Measurements from ENCODE around the gene NEGR1.
A peak's percentile ranks its signal among the peaks of the same experiment; 100 is the strongest.

NEGR1 gene

DNA sequence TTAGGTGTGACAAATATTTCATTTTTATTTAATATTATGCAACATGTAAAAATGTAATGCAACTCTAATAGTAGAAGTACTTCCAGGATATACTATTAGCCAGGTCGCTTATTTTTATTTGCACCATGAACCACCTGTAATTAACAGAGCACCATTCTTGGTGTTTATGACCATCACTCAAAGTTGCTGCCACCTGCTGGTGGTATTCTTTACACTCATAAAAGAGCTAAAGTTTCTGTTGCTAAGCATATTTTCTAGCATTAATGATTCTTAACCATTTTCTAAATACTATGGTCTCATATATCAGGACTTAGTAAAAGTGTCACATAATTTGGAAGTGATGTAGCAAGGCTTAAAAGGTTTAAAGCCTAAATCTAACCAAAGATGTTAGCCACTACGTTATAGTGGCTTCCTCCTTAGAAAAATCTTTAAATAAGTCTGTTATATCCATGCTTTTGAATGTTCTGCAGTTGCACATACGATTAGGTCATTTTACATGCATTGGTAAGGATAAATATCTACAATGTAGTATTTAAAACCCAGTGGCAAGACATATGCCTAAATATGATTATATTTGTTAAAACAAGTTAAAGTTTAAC lies 244.5 kb downstream of the NEGR1 start:
- peak in 13 of 51 donors; percentile 0 to 24 (median 4) for DNase-seq

DNA sequence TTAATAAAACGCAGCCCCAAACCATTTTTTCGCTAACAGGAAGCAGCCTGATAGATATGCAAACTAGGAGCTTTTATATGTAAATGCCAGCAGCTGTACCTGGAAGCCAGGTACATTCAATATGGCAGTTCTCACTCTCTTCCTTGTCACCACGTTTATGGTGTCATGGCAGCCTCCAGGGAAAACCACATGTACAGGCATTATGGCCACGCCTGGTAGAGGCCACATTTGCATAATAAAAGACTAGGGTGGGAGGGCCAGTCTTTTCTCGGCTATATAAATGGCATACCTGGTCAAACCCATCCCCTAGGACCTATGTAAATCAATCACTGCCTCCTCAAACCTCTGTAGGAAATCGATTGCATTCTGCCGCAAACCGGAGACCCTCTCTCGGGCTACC lies 247.5 kb downstream of the NEGR1 start:
- DNase-seq = no peak

DNA sequence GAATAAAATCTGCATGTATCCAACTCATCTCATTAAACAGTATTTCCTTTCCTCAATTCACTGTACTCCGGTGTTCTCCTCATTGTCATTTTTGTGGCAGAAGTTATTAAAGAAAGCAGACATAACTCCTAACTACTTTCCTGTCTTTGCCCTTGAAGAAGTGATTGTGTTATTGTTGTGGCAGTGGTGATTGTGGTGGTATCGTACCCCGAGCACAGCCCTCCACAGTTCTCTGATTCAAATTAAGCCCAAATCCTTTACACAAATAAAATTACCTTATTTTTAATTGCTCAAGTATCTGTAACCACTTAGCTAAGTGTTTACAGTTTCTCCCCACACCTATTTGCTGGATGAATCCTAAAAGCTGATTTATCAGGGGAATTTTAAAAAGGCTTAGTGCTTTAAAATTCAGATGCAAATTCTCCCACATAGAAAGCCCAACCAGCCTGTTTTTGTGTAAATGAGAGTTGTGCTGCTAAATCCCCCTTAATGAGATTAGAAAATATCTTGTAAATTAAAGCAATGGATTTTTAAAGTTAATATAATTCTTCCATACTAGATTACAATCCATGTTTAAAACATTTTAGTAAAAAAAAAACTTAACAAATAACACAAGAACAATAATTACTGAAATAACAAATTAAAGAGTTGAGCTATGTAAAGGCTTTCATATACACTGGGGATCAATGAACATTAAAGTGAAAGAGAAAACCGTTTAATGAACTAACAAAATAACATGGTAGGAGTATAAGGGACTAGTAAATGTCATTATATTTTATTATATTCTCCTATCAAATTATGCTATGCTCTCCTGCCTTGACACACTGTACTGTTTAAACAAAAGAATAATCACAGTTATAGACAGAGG lies 259.0 kb downstream of the NEGR1 start:
- no peak for DNase-seq

DNA sequence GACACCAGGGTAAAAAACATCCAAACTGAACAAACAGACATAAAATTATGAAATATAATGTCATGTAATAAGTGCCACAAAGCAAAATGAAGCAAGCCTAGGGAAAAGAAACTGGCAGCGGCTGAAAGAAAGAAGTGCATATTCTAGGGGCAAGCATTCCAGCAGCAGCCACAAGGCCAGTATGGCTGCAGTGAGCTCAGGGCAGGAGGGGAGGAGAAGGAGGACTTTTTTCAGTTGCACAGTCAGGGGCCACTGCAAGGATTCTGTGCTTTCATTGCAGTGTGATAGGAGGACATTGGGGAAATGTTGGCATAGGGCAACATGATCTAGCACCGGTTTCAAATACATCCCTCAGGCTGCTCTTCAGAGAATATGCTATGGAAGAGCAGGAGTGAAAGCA lies 263.8 kb downstream of the NEGR1 start:
- DNase-seq = no peak

DNA sequence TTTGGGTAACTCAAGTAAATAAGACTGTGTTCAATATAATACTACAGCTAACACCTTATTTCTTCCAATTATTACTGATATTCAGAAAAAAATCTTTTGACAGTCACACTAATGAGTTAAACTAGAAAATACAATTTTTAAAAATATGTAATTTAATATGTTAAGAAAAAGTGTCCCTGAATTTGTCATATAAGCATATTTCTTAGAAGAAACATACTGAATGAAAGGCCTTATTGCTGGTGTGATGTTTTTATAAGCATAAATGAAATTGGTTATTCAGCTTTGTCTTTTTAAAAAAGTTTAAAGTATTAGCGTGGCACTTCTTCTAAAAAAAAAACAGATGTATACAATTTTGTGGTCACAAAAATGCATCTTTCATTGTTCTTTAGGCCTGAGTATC lies 267.3 kb downstream of the NEGR1 start:
- no peak for DNase-seq

DNA sequence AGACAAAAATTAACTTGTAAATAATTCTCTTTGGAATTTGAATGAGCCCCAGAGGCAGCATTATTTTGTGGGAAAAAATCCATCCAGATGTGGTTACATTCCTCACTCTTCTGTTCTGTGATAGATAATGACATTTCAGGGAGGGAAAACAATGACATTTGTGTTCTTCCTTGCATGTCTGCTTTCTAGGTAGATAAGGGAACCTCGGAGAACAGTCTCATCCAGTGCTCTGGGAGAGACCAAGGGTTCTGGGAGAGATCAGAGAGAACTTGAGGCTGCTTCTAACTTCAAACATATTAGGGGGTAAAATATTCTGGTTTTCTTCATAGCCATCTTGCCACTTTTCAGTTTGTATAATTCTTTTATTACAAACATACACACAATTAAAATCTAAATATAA lies 269.2 kb downstream of the NEGR1 start:
- DNase-seq = no peak

DNA sequence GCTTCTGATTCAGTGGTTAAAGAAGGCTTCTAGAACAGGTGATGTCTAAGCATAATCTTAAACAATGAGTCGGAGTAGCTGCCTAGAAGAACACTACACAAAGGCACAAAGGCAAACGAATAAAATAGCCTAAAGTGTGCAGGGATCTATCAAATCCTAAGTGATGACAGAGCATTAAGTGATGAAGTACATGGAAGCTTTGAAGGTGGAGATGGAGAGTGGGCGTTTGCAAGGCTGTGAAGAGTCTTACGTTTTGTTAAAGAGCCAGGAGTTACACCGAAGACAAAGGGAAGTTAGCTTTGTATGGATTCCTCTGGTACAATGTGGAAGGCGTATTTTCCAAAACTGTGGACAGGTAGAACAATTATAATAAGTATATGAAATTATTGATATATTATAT lies 270.6 kb downstream of the NEGR1 start:
- peak in 1 of 51 donors; percentile 24 for DNase-seq

DNA sequence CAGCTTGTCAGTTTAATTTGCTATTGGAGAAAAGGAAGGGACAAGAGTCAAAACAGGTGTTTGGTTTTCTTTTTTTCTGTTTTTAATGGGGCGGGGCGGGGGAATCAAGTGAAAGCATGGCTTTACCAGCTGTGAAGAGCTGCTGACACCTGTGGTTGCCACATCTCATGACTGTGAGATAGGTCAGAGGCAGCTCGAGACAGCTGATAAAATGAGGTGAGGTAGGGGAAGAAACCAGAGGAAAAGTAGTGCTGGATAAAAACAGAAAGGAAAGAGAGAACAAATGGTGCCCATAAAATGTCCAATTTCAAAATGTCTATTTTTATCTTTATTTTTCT lies 272.3 kb downstream of the NEGR1 start:
- DNase-seq = no peak

DNA sequence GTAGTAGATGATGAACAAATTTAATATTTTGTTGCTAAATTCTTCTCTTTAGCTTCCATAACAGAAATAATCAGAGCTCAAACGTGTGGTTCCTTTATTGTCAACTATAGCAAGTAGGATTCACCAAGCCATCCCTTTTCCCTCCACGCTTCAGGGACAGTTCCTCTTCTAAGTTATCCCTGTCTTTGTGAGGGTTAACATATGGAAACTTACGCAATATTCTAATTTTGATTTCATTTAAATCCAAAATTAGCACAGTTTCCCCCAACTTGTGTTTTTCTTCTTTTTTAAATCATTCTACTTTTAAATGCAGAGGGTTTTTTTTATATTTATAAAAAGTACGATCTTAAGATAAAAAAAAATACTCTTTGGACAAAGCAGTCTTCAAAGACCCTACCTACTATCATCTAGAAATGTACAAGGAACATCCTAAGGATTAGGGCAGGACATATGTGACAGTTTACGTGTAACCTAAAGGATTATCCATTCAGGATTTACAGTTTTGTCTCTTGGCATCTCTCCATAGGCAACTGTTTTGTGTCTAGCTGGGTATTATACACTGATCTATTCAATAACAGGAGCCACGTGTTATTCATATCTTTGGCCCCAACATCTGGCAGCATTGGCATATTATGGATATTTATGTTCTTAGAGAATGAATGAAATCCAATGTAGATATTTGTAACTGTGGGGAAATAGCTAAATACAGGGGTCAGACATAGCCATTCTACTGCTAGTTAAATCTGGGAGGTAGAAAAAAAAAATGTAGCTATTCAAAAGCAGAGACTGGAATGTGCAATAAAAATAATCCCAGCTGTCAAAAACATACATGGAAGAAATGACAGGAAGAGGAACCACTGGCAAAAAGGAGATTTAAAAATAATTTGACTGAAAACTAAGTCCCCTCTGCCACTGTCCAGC lies 272.9 kb downstream of the NEGR1 start:
- DNase-seq = no peak

DNA sequence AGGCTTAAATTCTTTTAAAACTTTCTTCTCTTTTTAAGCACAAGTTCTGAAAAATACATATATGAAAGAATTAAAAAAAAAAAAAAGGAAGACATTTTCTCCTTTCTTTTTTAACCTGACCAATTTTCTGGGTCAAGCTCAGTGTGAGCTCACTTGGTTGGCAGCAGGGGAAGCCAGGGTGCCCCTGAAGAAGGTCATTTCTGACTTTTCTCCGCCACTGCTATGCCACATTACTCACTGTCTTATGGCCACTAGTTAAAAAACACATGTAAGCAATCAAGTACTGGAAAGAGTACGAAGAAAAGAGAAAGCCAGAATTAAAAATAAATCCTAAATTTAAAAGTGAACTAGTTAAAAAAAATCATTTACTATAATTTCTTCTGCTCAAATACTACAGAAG lies 275.0 kb downstream of the NEGR1 start:
- no peak for DNase-seq

DNA sequence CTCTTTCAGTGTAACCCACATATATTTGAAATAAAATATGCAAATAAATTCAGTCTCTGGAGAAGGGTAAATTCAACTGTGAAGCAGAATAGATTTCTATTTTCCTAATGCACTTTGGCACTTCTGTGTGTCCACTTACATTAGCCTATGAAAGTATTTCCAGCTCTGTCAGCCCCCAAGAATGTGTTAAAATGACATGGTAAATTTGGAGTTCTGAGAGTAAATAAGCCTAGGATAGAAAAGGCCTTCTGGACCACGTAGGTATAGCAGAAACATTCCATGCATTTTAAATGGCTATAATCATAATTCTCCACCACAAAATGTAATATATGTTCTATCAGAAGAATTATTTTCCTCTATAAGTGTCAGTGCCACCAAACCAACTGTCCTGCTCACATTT lies 276.2 kb downstream of the NEGR1 start:
- no peak for DNase-seq

DNA sequence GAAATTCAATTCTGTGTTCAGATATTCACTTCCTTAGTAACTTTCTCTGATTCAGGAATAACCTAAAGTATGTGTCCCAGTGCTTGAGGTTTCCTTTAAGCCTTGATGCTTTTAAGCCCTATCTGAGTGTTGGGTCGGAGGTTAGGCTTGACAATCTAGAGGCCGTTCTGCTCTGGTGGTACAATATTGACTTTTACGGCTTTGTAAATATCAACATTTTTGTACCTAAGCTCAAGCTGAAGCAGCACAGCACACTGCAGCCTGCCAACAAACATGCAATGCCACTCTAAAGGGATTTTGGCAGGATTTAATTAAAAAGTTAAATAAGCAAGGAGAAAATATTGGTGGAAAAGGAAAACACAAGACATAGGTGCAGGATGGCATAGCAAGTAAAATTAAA lies 279.2 kb downstream of the NEGR1 start:
- no peak for DNase-seq

DNA sequence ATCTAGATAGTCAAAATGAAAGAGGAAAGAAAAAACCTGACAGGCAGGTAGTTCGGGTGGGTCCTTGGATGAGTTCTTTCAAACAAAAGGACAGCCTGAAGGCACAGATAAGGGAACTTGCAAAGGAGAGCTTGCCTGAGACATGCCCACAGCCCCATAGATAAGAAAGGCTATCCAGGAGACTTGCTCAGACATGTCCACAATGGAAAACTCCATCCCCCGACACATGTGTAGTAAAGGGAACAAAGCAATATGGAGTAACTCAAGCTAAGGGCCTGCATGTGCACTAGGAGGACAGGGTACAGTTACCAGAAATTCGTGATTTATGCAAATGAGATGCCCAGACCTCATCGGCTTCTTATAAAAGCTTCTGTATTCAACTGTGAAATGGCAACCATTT lies 281.5 kb downstream of the NEGR1 start:
- DNase-seq = no peak

DNA sequence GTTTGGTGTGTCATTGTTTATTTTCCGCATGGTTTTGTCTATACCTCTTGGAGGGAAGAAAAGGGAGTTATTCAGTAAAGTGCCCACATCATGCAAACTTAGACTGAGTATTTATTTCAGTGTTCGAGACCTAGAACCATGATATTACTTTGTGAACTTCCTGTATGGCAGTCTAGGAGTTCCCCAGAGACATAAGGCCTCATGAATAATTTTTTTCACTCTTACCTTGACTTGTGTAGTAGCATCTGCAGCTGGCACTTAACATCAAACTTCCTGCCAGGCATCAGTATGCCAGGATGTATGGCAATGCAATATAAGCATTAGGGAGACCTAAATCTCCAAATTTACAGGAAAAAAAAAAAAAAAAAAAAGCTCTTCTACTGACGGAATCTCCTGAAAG lies 287.7 kb downstream of the NEGR1 start:
- no peak for DNase-seq

DNA sequence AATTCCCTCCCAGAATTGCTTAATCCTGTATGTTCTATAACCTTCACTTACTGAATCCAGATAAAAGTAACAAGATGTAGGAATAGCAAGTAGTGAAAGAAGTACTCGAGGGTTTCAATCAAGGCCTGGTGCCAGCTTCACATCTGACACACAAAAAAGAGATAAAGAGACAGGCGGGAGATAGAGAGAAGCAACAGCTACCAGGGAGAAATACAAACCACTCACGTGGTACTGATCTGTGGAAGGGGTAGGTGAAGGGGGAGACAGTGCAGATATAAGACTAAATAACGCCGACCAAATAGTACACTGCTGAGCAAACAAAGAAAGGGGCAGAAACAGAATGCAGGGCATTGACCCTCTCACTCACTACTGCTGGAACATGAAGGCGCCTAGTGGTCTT lies 295.2 kb downstream of the NEGR1 start:
- DNase-seq = no peak

DNA sequence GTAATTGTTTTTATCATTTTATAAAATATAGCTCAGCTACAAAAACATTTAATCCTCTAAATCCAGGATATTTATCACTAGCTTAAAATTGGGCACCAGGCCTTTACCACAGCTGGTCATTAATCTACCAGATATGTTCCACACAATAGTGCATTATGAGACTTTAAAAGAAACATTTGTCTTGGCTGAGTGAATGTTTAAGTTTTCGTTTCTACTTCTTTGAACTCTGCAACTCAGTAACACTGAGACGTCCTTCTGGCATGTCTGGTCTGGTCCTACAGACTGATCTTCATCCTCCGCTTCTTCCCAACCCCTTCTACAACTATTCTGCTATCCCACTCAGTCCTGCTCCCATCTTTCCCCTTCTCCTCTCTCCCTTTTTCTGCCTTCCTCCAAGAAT lies 296.2 kb downstream of the NEGR1 start:
- DNase-seq = no peak

DNA sequence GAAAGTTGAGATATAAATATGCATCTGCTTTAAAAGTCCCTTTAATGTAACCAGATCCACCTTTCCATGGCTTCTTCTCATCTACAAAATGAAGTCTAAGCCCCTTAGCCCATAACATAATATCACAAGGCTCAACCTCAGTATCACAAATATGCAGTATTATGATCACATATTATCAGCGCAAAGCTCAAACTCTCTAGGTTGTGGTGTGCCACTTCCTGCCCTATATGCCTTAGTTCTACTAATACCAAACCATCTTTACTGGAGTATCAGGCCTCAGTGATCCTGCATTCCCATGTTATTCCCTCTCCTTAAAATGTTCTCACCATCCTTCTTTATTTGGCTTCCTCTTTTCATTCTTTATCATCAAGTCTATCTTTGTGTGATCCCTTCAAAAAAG lies 301.8 kb downstream of the NEGR1 start:
- DNase-seq = no peak

DNA sequence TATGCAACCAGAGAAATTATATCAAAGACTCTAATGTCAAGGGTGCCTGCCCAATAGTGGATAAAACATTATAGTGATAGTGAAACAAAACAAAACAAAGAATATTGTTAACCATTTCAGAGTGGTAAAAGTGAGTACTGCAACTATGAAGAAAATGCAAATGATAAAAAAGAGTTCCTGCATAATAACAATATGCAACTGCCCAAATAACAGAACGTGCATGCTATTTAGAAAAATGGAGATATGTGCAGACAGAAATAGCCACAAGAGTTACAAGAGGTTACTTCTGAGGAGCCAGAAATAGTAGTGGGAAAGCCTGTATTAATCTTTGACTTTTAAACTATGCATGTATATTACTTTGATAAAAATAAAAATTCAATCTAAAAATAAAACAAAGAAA lies 302.5 kb downstream of the NEGR1 start:
- DNase-seq = no peak

DNA sequence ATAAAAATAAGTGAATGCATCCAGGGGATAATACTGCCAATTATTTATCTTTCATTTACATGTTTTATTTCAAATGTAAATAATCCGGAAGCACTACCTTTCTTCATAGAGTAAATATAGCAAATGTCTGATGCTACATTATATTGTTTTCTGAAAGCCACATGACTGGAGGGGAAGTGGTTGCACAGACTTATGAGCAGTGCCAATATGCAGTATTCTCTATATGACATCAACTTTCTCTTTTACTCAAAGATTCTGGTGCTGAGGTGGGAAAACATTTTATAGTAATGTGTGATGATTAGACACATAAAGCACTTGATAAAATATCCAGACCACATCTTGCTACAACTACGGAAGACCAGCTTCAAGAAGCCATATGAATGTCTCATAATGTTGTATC lies 314.7 kb downstream of the NEGR1 start:
- DNase-seq = no peak

DNA sequence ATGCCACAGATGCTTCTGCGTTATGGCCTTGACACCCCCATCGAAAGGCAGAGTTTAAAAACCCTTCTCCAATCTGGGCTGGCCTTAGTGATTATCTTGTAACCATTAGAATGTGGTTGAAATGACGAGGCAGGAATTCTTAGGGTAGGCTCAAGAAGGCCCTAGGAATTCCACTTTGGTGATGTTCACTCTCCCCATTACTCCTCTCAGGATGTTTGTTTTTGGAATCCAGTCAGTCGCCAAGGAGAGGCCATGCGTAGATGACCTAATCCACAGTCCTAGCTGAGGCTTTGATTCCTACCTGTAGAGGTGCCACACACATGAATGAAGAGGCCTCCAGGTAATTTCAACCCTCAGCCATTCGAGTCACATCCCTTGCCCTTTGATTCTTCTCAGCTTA lies 318.2 kb downstream of the NEGR1 start:
- DNase-seq = no peak

DNA sequence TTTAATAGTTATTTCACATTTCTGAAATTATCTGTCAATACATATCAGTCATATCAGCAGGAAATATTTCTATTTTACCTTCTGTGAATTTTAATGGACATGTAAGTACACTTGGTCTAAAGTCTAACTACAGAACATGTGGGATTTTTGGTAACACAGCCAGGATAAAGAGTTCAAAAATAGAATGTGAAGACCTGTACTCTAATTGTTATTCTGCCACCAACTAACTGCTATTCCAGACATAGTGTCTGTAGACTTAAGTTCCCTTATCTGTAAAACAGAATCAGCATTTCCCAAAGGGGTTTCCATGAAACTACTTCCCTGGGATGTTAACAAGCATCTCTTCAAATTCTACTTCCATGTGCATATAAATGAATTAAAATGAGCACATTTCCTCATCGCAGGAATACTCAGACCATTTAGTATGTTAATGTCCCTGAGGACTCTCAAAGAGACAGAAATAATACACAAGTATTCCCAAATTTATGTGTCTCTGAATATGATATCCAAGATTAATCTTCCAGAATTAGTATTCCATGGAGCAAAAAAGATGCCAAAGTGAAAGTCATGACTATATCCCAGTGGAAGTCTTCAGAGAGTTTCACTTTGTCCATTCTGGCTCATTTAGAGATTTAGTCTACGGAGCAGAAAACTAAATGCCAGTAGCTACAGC lies 325.6 kb downstream of the NEGR1 start:
- no peak for DNase-seq

DNA sequence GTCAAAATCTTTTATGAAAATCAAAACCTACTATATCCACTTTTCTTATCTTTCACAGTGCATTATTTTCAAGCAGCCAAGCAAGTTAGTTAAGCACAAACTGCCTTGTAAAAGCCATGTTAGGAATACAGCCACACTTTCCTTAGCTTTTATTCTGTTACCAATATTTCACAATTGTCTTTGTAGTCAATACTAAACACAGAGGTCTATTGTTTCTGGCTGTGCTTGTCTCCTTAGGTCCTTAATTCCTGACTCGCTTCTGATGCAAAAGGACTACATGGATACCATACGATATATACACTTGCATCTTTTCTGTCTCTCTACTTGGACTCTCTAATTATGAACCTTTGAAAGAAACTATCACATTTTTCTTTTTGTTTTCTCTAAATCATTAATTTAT lies 331.8 kb downstream of the NEGR1 start:
- no peak for DNase-seq

All from hypothalamus (tissue), 51 donors.